GM19397 (cell line): ENCODE results near the gene SLC34A3.
"Not testable (repeated sequence)": the region's sequence is repeated elsewhere in the genome, so short reads cannot be mapped to it uniquely, and the experiment has no call there.

Source experiments
- ATAC-seq: cut with Tn5 transposase; IDR thresholded peaks from one replicate; pipeline ENCODE4 v1.9.1; 2021; ENCODE audit warnings: mild to moderate bottlenecking, moderate library complexity; ENCODE audit not compliant: unreplicated experiment

SLC34A3 gene

DNA sequence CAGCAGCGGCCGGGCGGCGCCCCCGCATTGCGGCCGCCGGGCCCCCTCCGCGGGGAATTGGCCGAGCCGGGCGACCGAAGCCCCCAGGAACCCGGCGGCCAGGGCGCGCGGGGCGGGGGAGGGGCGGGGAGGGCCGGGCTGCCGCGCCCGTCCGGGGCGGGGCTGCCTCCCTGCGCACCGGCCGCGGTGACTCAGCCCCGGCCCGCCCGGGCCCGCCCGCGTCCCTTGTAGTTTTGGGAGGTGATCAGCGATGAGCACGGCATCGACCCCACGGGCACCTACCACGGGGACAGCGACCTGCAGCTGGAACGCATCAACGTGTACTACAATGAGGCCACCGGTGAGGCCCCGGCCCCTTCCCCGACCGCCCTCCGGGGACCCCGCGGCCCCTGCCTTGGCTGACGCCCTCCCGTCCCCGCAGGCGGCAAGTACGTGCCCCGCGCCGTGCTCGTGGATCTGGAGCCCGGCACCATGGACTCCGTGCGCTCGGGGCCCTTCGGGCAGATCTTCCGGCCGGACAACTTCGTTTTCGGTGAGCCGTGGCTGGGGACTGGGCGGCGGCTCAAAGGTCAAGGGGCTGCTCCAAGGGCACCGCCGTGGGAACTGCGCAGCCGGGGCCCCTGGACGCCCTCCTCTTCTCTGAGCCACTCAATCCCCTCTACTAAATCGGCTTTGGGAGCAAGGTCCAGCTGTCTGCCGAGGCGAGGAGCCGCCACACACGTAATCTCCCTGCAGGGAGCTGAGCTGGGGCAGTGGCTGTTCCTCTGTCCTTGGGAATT, 11.0 kb downstream of the SLC34A3 start:
- no peak for ATAC-seq

- ATAC-seq: no peak
Observed at GRCh38 chr9:137242269-137243203, 11.8 kb downstream of the SLC34A3 start.

DNA sequence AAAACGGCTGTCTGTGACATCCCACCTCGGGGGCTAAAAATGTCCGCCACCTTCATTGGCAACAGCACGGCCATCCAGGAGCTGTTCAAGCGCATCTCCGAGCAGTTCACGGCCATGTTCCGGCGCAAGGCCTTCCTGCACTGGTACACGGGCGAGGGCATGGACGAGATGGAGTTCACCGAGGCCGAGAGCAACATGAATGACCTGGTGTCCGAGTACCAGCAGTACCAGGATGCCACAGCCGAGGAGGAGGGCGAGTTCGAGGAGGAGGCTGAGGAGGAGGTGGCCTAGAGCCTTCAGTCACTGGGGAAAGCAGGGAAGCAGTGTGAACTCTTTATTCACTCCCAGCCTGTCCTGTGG, 12.5 kb downstream of the SLC34A3 start:
- ATAC-seq: not testable (repeated sequence)

GRCh38 chr9:137243626-137244485, 13.2 kb downstream of the SLC34A3 start:
- ATAC-seq: no peak

- ATAC-seq: no peak
Observed at GRCh38 chr9:137244486-137245449, 14.1 kb downstream of the SLC34A3 start.

GRCh38 chr9:137245450-137246421, 15.0 kb downstream of the SLC34A3 start:
- no peak for ATAC-seq

DNA sequence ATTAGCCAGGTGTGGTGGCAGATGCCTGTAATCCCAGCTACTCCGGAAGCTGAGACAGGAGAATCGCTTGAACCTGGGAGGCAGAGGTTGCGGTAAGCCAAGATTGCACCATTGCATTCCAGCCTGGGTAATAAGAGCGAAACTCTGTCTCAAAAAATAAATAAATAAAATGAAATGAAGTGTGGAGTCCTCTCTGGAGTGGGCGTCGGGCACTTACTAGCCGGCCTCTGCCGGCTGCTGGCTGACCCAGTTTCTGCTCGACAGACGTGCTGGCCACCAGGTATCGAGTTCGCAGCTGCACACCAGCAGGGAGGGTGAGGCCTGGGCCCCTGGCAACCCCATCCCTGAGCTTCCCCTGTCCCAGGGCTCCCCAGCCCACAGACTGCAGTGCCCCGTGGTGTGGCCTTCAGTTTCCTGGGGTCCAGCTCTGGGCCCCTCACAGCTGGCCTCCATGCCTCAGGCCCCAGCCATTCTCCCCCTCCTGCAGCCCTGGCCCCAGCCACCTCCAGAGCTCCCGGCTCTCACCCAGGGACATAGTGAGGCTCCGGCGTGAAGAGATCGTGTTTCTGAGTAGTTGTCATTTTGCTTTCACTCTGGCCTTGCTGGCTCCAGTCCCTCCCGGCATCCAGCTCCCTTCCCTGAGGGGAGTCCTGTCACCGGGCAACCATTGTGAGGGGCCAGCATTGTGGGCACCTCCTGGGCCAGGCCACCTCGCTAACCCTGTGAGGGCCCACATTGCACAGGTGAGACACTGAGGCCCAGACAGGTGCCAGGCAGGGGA, 16.6 kb downstream of the SLC34A3 start:
- ATAC-seq: no peak

GRCh38 chr9:137247916-137248175, 17.1 kb downstream of the SLC34A3 start:
- ATAC-seq: no peak

DNA sequence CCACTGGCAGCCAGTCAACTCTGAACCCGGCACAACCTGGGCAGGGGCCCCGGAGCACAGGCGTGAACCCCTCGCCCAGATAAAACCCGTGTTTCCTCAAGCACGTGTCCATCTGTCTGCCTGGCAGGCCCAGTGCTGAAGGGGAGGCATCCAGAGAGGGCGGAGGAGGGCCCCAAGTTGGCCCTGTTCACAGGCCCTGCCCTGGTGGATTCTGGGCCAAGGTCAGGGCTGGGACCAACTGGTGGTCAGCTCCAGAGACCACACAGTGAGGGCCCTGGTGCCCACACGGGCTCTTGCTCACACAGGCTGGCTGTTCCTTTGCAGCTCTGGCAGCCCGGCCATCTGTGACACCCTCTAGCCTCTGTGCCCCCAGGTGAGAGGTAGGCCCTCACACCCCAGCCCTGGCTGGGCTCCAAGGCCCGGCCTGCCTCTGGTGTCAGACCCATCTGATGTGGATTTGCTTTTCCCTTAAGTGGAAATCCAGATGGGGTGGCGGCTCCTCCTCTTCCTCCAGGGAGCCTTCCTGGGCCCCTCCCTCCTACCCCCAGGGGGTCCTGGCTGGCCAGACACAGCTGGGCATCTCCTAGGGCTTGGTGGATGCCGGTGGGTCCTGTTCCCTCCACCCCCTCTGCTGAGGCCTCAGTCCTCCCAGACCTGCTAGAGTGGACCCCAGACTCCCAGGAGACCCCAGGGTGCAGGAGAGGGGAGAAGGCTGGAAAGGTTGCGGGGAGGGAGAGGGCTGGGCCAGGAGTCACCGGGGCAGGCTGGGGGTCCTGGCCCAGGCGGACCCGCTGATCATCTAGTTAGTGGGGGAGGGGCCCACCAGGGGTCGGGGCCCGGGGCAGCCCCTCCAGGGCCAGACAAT, 19.9 kb downstream of the SLC34A3 start:
- ATAC-seq: no peak

- no peak for ATAC-seq
Observed at GRCh38 chr9:137251194-137251461, 20.4 kb downstream of the SLC34A3 start, which contains the start of gene STPG3. Gene STPG3 (plus strand): TSS chr9:137251286. CDS start chr9:137251287, 1 bp downstream.

DNA sequence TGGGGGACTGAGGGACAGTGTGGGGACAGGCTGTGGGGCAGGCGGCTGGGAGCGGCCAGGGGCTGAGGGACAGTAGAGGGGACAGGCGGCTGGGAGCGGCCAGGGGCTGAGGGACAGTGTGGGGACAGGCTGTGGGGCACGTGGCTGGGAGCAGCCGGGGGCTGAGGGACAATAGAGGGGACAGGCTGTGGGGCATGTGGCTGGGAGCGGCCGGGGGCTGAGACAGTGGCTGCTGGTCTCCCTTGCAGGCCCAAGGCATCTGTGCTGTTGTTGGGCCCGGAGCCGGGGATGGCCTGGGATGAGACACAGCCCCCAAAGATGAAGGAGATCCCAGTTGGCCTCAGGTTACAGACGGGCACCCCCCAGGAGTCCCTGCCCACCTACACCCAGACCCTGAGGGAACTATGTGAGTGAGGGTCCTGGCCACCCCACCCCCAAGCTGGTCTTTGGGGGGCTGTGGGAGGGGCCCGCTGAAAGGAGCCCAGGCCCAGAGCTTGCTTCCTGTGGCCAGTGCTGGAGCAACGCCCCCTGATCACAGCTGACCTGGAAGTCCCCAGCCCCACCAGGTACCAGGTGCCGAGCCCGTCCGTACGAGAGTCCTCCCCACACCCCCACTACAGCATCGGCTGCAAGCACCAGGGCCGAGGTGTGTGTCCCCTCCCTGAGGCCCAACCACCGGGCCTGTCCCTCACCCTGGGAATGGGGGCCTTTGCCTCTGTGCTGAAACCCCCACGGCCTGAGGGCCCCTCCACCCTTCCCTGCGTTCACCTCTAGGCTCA, 21.0 kb downstream of the SLC34A3 start:
- ATAC-seq: no peak

- no peak for ATAC-seq
Observed at GRCh38 chr9:137252555-137253506, 22.1 kb downstream of the SLC34A3 start.

DNA sequence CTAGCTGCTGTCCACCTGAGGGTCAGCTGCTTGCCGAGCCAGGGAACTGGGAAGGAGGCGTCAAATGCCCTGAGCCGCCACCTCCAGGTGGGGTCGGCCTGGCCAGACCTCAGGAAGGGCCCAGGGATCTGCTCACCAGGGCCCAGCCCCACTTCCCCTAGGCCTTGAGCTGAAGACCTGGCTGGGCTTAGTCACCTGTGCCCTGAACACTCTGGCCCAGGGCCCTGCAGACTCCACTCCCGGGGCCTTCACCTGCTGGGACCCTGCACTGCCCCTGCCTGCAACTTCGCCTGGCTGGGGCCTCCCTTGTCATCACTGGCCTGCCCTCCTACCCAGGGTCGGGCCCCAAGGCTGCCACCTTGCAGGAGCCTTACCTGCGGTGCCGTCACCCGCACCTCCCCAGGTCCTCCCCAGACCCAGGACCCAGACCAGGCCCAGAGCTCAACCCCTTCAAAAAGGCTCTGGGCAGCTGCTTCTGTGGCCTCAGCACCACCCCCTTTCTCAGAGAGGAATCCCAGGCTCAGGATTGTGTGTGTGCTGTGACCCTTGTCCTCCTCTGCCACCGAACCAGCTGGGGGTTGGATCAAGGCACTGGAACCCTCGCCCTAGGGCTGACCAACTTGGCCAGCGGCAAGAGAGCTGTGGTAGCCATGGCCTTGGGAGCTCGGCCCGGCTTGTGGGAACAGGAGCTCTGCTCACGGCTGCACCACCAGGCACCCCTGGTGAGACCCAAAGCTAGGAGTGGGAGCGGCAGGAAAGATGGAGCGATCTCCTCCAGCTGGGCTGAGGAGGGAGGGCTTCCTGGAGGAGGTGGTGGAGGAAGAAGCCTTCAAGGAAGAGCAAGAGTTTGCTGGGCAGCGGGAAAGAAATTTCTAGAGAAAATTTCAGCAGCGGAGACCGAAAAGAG, 23.3 kb downstream of the SLC34A3 start:
- no peak for ATAC-seq

- peak; percentile 88 for ATAC-seq
Observed at GRCh38 chr9:137254624-137255447, 24.1 kb downstream of the SLC34A3 start, which contains the start of gene NELFB. Gene NELFB (plus strand): TSS chr9:137255327.
